ENCODE measurements around the gene GSTA3.

- no peak for TF ChIP-seq CTCF (IDR thresholded peaks at IDR 0.05; ENCODE audit: low read length)
- TF ChIP-seq EZH2 (optimal IDR thresholded peaks at IDR 0.05; ENCODE audit: low read depth, low read length): no peak
- no peak for TF ChIP-seq EZH2phosphoT487 (IDR thresholded peaks at IDR 0.05; ENCODE audit: low read length)
These were observed 21.5 kb downstream of the GSTA3 start for GRCh38 chr6:52887910-52888524.

Data from MM.1S (cell line).